DOHH2 (cell line): ENCODE data around the gene PEX3.

Source experiments
- EZH2phosphoT487 ChIP-seq: fragments of 200-600 bp; sonication (generic); IDR thresholded peaks from 2 replicates; pipeline ENCODE4 v1.6.1; 2017; ENCODE audit warnings: borderline replicate concordance, mild to moderate bottlenecking, antibody characterized with exemption, low read length, moderate library complexity, mixed read lengths
- TF ChIP-seq, protein P1 (sequence below): fragments of 200-600 bp; sonication (generic); IDR thresholded peaks from one replicate; pipeline ENCODE4 v1.5.1; 2014; ENCODE audit warnings: antibody characterized with exemption, mild to moderate bottlenecking, low read depth, low read length; ENCODE audit not compliant: poor library complexity, severe bottlenecking

DNA sequence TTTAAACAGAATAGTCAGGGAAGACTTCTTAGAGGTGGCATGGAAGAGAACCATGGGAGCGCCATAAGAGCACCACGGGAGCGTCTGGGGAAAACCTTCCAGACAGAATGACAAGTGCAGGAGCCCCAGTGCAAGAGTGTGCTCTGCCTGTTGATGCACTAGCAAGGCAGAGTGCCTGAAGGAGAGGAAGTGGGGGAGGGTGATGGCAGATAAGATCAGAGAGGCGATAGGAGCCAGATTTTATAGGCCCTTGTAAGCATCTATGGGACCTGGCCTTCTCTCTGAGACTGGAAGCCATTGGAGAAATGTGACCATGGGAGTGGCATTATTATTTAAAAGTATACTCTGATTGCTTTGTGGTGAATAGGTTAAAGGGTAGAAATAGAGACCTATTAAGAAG is 47.8 kb downstream of the PEX3 start:
- TF ChIP-seq, protein P1, sequence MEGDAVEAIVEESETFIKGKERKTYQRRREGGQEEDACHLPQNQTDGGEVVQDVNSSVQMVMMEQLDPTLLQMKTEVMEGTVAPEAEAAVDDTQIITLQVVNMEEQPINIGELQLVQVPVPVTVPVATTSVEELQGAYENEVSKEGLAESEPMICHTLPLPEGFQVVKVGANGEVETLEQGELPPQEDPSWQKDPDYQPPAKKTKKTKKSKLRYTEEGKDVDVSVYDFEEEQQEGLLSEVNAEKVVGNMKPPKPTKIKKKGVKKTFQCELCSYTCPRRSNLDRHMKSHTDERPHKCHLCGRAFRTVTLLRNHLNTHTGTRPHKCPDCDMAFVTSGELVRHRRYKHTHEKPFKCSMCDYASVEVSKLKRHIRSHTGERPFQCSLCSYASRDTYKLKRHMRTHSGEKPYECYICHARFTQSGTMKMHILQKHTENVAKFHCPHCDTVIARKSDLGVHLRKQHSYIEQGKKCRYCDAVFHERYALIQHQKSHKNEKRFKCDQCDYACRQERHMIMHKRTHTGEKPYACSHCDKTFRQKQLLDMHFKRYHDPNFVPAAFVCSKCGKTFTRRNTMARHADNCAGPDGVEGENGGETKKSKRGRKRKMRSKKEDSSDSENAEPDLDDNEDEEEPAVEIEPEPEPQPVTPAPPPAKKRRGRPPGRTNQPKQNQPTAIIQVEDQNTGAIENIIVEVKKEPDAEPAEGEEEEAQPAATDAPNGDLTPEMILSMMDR: no peak
- no peak for TF ChIP-seq EZH2phosphoT487
